Uterus (tissue), 4 donors: Measurements from ENCODE around the gene CDH4. TPM values are rescaled to one million over a fixed set of nuclear protein-coding genes. Genes with fewer than 3 reads are reported as not detected.

Source experiments
- DNase-seq, 2 donors: peaks; one replicate each; pipeline ENCODE4 v3.0.0-alpha.2; 2019 to 2020
- H3K27ac ChIP-seq, 2 donors: fragments of 200-600 bp; sonication (generic); 1 replicate in 1 of 2; 2 replicates in 1 of 2; pipeline ENCODE4 v1.5.1; 2016 to 2018
- H3K27me3 ChIP-seq, 2 donors: fragments of 200-600 bp; sonication (generic); one replicate each; pipeline ENCODE4 v1.5.1; 2018 to 2019; ENCODE audit warnings: control low read depth in 1 of 2
- H3K36me3 ChIP-seq, 2 donors: fragments of 200-600 bp; sonication (generic); one replicate each; pipeline ENCODE4 v1.5.1; 2019; ENCODE audit warnings: control low read depth in 1 of 2
- H3K4me1 ChIP-seq, 2 donors: fragments of 200-600 bp; sonication (generic); one replicate each; pipeline ENCODE4 v1.5.1; 2018 to 2019; ENCODE audit warnings: control low read depth in 1 of 2
- H3K4me3 ChIP-seq, 2 donors: fragments of 200-600 bp; sonication (generic); 1 replicate in 1 of 2; 2 replicates in 1 of 2; pipeline ENCODE4 v1.5.1; 2018 to 2019; ENCODE audit warnings: mild to moderate bottlenecking in 1 of 2
- H3K9me3 ChIP-seq, 2 donors: fragments of 200-600 bp; sonication (generic); one replicate each; pipeline ENCODE4 v1.5.1; 2019; ENCODE audit warnings: control low read depth in 1 of 2
- CTCF ChIP-seq, 4 experiments: fragments of 200-600 bp in 2 of 4; fragments of 450-650 bp in 2 of 4; sonication (generic) in 2 of 4; IDR thresholded peaks; one replicate each; pipeline ENCODE4 v1.5.1; 2016 to 2019; ENCODE audit warnings: antibody characterized with exemption in 4 of 4, mild to moderate bottlenecking in 2 of 4, moderate library complexity in 1 of 4
- POLR2A ChIP-seq, 2 donors: fragments of 450-650 bp; IDR thresholded peaks; one replicate each; pipeline ENCODE4 v1.6.1; 2016; ENCODE audit warnings: antibody characterized with exemption in 2 of 2, mild to moderate bottlenecking in 1 of 2, moderate library complexity in 1 of 2
- intact Hi-C: fragments of 100-400 bp; cut with DNase I; formaldehyde crosslinking; loops from one replicate; pipeline ENCODE4 v1.15.1; 2023; ENCODE audit warnings: low total_unique reads
- total RNA-seq, 4 donors: library from RNA; depleted of rRNA in 3 of 4; stranded (reverse); fragments of >200 nt in 3 of 4; gene quantifications; one replicate each; pipeline versions ENCODE4 v1.1.0 to v1.2.4, GENCODE V29; 2014 to 2023
- donor health status: DM: yes; HTN: yes; CAD: no.

CDH4 gene
- total RNA-seq, 4 donors from 2014 or later, result under 0.01 to 0.55 TPM; not detected in 2

- no peak for DNase-seq
- intact Hi-C loops, result no loop called here
- H3K4me3 ChIP-seq, result no peak overlapping the region
- H3K4me1 ChIP-seq, result no peaks in the 10 kb centered on the region
- no peaks in the 10 kb centered on the region for H3K36me3 ChIP-seq
- H3K27ac ChIP-seq, result no peak overlapping the region
- H3K9me3 ChIP-seq, result no peaks in the 10 kb centered on the region
- TF ChIP-seq POLR2A (IDR thresholded peaks at IDR 0.05) (no peak), CTCF (IDR thresholded peaks at IDR 0.05) (no peak)
- H3K27me3 ChIP-seq, result no peaks in the 10 kb centered on the region
Observed at GRCh38 chr20:61902221-61902869, 650.3 kb downstream of the CDH4 start.

GRCh38 chr20:61903575-61904340 is 651.7 kb downstream of the CDH4 start:
- Histone ChIP-seq H3K27me3 (no peaks in the 10 kb centered on the region), H3K4me1 (no peaks in the 10 kb centered on the region), H3K9me3 (no peaks in the 10 kb centered on the region), H3K36me3 (no peaks in the 10 kb centered on the region), H3K27ac (no peak overlapping the region), H3K4me3 (no peak overlapping the region)
- no peak for DNase-seq
- TF ChIP-seq POLR2A (IDR thresholded peaks at IDR 0.05) (no peak), CTCF (IDR thresholded peaks at IDR 0.05) (no peak)
- intact Hi-C loops, result no loop called here

- H3K4me1 ChIP-seq, result no peaks in the 10 kb centered on the region
- TF ChIP-seq POLR2A (IDR thresholded peaks at IDR 0.05) (no peak), CTCF (IDR thresholded peaks at IDR 0.05) (no peak)
- no peak overlapping the region for H3K4me3 ChIP-seq
- intact Hi-C loops, result no loop called here
- no peaks in the 10 kb centered on the region for H3K36me3 ChIP-seq
- no peak overlapping the region for H3K27ac ChIP-seq
- no peaks in the 10 kb centered on the region for H3K27me3 ChIP-seq
- no peak for DNase-seq
- H3K9me3 ChIP-seq, result no peaks in the 10 kb centered on the region
Observed at GRCh38 chr20:61904456-61904855, 652.4 kb downstream of the CDH4 start.

- no peak overlapping the region for H3K27ac ChIP-seq
- no peaks in the 10 kb centered on the region for H3K27me3 ChIP-seq
- TF ChIP-seq POLR2A (IDR thresholded peaks at IDR 0.05), result no peak
- no peak for TF ChIP-seq CTCF (IDR thresholded peaks at IDR 0.05)
- DNase-seq, result no peak
- no peak overlapping the region for H3K4me3 ChIP-seq
- no peaks in the 10 kb centered on the region for H3K4me1 ChIP-seq
- no peaks in the 10 kb centered on the region for H3K36me3 ChIP-seq
- intact Hi-C loops, result no loop called here
- H3K9me3 ChIP-seq, result no peaks in the 10 kb centered on the region
Observed at GRCh38 chr20:61905781-61906523, 653.9 kb downstream of the CDH4 start.
